Ramos (cell line): Measurements from ENCODE around the gene SOCS3.

Experiments used
- in situ Hi-C: fragments of 300-500 bp; cut with MboI; formaldehyde crosslinking; loops from one replicate; pipeline ENCODE4 v1.14.3; 2022; ENCODE audit warnings: low sequenced_read_pairs; ENCODE audit not compliant: unreplicated experiment

Gene SOCS3

DNA sequence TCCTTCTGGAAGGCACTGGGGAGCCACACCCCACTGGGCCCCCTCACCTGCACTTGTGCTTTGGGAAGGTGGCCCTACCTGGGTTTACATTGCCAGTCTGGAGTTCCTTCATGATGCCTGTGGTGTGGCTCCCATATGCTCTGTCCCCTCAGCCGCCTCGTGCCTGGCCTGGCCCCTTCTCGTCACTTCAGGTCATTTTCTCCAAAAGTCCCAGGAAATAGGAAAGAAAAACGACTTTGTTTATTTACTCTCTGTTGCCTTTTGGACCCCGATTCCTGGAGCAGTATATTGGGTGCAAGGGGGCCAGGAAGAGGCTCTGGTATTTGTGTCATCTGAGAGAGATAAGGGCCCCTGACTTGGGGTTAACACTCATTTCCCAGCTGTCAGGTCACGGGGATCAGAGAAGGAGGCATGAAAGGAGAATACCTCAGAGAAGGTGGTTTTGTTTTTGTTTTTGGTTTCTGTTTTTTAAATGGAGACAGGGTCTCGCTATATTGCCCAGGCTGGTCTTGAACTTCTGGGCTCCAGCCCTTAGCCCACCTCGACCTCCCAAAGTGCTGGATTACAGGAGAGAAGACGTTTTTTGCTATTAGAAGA, 4.7 kb downstream of the SOCS3 start:
- in situ Hi-C loops = no loop called here

DNA sequence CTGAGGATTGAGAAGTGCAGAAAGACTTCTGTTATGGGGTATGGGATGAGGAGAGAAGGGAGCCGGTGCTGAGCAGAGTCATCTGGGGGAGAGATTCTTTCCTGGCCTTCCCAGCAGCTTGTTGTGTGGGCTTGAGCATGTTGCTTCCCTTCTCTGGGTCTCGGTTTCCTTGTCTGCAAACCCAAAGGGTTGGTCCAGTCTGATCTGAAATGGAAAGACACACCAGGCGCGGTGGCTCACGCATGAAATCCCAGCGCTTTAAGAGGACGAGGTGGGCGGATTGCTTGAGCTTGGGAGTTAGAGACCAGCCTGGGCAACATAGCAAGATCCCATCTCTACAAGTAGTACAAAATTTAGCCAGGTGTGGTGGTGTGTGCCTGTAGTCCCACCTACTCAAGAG, 6.0 kb downstream of the SOCS3 start:
- in situ Hi-C loops = no loop called here

DNA sequence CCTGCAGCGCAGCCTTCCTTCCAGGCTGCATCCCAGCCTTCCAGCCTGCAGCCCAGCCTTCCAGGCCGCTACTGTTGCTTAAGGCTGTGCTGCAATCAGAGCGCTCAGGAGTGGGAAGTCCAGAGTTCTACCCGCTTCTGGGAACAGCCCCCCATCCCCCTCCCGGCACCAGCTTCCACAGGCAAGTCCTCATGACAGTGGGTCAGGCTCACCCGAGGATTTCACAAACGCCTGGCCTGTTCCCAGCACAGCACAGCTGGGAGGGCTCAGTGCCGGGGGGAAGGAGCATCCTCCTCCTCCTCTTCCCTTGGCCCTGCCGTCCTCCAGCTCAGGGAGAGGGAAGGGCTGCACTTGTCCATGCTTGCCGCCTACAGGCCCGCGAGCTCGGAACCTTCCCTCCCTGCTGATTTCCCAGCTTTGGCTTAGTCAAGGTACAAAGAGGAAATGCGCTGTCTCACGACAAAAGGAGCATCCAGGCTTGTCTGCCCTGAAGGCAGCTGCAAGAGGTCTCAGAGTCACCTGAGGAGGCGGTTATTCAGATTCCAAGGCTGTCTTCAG, 8.3 kb downstream of the SOCS3 start:
- in situ Hi-C loops = no loop called here

DNA sequence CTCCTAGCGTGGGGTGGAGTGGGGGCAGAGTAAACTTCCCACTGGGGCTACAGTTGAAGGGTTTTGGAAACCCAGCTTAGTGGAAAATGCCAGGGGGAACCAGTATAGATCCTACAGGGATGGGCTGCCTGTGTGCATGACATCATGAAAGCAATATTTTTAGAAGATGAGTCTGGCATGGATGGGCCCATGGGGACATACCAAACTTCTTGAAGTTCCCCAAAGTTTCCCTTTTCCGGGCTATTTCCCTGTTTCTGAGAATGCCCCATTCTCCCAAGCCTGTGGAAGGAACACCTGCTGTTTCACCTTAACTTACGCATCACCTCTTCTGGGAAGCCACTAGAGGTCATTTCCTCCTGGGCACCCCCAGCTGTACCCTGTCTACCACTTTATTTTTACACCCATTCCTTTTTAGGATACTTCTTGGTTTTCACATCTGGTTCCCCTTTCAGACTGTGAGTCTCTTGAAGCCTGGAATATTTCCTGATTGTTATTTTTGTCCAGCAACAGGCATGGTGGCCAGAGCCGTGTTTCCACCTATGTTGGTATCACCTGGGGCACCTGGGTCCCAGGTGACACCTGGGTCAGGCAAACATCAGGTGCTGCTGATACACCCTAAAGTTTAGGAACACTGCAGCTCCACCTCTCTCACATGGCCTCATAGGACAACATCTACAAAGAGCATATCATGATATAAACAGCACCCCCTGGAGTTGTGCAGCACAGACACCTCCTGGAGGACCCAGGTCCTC, 9.8 kb downstream of the SOCS3 start:
- in situ Hi-C loops = no loop called here

DNA sequence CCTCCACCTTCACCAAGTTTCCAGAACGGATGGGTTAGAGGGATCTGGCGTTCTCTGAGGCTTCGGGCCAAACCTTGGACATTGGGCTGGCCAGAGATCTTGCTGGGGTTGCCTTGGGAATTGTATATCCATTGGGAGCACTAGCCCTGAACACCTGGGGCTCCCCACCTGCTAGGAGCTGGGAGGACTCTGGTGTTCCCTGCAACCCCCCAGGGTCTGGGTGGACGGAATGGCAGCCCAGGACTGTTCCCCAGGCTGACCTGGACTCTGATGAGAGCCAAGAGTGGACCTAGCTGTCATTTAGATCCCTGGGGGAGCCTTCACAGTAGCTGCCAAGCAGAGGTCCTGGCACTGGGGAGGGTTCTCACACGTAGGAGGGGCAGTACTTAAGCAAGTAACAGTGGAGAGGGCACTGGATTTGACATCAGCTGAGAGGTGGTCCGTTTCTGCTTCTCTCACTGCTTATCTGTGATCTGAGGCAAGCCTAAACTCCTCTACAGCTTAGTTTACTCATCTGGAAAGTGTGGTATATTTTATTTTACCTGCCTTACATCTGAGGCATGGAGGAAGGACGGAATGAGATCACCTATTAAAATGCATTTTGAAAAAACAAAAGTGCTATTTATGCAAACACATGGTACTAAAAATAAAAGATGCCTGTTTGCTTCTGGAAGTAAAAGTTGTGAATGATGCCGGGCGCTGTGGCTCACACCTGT, 11.7 kb downstream of the SOCS3 start:
- in situ Hi-C loops = no loop called here

DNA sequence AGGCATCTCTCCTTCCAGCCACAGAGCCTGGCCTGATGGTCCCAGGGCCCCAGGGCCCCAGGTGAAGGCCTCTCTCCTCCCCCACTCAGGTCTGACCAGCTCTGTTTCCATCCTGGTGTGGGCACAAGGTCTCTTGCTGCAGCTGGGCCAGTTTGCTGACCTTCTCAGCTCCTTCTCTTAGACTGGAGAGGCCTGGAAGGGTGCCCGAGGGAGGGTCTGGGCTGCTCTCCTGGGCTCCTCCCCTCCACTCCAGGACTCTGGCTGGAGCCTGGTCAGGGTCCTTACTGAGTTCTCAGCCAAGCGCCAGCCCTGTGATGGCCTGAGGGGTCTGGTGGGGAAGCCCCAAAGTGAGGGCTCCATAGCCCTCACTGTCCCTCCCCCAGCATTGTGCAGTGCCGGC, 12.4 kb downstream of the SOCS3 start:
- in situ Hi-C loops = no loop called here

DNA sequence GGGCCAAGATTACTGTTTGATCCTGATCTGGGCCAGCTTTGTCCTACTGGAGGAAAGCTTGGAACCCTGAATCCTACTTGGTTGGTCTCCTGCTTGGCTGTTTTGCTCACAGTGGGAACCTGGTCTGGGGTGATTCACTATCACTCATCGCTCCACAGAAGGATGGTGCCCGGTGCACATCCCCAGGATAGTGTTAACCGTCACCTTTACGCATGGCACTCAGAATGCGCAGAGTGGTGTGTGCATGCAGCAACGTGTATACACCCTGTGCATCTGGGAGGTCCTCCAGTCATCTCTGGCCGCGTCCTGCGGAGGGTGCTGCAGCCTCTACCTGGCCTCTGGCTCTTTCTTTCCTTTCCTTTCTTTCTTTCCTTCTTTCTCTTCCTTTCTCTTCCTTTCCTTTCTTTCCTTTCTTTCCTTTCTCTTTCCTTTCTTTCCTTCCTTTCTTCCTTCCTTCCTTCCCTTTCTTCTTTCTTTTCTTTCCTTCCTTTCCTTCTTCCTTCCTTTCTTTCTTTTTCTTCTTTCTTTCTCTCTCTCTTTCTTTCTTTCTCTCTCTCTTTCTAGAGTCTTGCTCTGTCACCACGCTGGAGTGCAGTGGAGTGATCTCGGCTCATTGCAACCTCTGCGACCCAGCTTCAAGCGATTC, 13.1 kb downstream of the SOCS3 start:
- in situ Hi-C loops = no loop called here

DNA sequence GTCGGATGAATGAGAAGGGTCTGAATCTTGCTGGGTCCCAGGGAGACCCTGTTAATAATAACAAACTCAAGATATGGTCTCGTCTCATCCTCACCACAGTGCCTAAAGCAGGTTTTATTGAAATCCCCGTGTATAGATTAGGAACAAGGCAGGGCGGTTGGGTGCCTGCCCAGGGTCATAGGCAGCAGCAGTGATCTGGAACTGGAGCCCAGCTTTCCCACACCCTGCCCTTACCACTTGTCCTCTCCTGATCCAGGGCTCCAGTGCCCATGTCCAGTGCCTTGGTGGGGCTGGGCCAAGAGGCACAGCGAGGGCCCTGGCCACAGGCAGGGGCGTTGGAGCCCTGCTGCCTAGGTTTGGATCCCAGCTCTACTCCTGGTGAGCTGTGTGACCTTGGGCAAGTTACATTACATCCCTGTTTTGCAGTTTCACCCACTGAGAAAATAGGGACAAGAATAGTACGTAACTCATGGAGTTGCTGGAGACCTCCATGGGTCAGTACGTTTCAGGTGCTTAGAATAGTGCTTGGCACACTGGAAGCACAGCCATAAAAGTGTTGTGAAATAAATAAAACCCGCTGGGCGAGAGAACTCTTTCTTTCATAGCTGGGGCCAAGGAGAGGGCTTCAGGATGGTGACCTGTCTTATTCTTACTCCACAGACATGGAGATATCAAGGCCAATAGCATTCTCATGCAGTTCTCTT, 13.9 kb downstream of the SOCS3 start:
- in situ Hi-C loops = no loop called here

DNA sequence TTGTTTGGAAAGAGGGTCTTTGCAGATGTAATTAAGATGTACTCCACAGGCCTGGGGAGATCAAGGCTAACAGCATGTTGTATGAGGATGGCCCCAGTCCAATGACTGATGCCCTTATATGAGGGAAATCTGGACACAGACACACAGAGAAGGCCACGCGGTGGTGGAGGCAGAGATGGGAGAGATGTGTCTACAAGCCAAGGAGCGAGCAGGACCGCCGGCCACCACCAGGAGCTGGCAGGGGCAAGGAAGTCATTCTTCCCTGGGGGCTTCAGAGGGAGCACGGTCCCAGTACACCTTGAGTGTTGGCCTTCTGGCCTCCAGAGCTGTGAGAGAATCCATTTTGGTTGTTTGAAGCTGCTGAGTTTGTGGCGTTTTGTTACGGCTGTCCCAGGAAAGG, 14.7 kb downstream of the SOCS3 start:
- in situ Hi-C loops = no loop called here

DNA sequence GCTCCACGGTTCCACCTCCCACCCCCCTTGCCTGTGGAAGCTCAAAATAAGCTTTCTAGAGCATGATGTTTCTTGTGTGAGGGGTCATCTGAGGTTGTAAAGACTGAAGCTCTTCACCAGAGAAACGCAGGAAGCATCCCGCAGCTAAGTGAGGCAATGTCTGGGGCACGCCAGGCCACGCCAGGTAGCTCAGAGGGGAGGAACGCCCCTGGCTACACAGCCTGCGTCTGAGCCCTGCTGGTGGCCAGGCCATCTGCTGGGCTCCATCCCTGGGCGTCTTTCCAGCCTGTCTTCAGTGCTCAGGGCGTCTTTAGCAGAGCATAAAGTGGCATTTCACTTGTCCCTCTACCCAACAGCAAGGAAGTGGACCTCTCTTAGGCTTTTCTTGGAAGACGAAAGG, 15.2 kb downstream of the SOCS3 start:
- in situ Hi-C loops = no loop called here

DNA sequence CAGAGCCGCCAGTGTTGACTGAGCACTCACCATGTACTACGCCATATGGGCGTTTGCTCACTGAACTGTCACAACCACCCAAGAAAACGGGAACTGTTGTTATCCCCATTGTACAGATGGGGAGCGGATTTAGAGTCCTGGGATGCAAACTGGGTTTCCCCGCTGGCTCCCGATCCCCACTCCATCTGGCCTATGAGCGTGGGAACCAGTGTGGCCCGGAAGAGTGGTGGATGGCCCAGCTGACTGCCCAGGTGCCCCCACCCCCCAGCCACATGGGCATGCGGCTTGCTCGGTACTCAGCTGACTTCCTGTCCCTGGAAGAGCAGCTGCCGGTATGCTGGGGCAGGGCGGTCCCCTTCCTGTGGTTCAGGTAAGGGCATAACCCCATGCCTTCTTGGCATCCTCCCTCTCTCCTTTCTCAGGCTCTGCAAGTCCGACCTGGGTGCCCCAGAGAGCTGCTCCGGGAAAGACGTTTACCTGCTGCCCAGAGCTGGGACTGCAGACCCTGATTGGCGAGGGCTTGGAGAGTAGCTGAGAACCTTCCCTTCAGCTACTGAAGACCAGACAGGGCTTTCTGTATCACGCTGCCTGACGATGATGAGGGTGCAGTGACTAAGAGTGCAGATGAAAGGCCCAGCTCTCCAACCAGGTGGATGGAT, 16.2 kb downstream of the SOCS3 start:
- in situ Hi-C loops = no loop called here

DNA sequence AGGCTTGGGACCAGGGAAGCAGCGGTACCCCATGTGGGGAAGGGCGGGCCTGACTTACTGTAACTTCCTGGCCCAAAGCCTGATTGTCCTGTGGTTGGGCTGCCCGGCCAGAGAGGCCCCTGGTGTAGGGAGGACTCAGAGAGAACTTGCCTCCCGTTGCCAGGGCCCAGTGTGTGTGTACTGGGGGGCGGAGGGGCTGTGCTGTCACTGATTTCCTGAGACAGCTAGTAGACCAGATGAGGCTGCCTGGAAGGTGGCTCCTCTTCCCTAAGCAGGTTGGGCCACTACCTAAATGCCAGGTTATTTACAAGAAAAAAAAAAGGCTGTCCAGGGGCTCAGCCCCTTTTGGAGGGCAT, 16.7 kb downstream of the SOCS3 start:
- in situ Hi-C loops = no loop called here

DNA sequence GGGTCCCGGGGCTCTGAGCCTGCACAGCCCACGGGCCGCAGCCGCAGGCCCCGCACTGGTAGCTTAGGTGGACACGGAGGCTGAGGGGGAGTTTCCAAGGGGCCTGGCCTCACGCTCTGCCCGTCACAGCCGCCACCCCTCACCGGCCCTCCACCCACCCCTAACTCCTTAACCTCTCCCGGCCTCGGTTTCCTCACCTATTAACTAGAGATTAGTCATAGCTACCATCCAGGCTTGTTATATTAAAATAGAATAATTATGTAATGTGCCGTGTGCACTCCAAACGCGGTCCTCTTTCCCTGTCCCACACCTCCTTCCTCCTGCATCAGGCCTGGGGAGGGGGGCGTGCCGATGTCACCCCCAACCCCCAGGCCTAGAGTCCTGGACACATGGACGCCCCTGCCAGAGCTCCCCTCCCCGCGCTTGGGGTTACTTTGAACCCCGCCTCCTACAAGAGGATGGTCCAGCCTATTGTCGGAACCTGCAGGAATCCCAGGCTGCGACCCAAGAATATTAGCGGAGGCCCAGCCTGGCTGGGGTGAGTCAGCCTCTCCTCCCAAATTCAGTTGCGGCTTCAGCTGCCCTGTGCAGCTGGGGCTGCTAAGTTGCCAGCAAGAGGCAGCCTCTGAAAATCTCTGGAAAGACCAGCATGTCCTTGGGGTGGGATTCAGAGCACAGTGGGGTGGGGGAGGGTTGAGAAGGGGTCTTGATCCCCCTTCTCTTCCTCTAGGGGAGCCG, 17.3 kb downstream of the SOCS3 start:
- in situ Hi-C loops = no loop called here

DNA sequence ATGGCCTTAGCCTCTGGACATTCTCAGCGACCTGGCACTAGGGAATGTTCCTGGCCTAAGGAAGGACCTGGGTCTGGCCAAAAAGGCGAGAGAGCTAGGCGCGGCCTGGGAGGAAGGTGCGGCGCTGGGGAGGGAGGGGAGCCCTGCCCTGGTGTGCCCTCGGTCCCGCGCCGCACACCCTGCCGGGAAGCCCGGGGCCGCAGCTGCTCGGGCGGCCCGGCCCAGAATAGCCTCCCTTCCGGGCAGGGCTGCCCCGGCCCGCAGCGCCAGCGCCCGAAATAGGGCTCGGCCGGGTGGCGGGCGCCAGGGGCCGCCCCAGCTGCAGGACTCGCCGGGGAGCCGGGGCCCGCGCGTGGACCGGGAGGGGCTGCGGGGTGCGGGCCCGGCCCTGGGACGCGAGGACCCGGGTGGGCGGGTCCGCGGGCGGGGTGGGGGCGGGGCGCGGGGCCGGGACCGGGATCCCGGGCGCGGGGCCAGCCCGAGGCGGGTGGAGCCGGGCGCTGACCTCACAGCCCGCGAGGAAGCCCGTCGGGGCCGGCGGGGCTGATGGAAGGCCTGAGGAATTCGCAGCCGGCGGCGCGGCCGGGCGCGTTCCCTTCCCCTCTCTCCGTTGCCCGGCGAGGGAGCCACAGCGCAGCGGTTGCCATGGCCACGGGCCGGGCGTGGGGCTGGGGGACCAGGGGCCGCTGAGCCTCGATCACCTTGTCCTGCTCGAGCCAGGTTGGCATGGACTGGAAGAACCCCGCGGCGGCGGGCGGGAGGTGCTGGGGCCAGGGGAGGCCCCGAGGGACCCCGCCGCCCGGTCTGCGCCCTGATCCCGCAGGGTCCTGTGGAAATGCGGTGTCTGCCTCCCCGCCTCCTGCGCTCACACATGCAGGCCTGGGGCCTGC, 18.1 kb downstream of the SOCS3 start:
- in situ Hi-C loops = no loop called here

DNA sequence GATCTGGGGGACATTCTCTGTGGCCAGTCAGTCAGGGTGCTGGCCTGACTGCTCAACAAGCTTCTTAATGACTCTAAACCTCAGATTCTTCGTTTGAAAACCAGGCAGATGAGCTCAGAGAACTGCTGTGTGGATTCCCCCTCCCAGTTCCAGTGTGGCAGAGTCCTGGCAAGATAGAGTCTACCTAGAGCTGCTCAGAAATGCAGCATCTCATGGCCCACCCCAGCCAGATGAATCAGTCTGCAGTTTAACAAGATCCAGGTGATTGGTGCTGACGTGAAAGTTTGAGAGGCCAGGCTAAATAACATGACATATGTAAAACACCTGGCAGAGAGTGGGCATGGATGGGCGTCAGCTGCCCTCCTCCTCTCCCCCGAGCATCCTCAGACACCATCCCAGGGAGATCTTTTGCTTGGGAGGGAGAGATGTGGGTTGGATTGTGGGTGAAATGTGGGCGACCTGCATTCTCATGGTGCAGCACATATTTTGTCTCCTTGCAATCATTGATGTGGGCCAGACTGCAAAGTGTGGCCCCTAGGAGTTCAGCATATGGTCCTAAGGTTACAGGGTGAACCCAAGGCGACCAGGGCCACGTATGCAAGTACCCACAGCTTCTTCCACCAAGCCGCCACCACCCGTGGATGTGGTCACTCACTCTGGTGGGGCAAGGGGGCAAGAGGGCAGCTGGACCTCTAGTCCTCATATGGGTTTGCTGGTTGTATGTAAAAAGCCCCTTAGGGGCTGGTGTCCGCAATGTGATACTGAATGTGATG, 19.5 kb downstream of the SOCS3 start:
- in situ Hi-C loops = no loop called here

DNA sequence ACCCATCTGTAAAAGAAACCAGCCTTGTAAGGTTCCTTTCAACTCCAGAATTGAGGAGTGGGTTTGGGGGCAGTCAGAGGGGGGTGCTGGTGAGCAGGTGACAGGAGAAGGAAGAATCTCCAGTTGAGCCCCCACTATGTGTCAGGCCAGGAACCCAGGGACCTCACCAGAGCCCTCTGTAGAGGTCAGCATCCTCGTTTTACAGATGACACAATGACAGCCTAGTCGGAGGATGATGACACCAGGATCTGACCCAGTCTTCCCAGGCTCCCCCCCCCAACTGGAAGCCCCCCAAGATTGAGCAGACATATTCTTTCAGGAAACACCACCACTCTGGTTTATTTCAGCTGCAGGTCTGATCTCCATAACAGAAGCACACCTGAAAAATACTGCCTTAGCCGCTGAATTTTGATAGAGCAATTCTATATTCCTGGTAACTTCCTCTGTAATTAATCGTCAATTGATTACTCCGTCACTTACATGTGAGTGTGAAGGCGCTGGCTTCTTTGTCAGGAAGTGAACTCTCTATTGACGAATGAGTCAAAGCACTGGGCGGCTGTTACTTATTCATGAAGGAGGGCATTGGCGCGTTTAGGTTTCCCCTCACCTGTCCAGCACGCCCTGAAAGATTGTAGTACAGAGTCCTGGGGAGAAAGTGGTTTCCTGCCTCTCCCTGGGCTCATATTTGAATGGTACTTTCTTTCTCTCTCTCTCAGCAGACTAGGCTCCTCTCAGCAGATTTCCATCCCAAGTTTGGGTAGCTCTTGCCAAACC, 21.2 kb downstream of the SOCS3 start:
- in situ Hi-C loops = no loop called here
